NCI-H446 (cell line): ENCODE results near the gene EIPR1.

Experiments
- DNase-seq, 2 experiments: peaks; one replicate each; lab custom pipeline; 2025; lab: John Stamatoyannopoulos, UW

Gene EIPR1

GRCh38 chr2:3246928-3247714 is 130.5 kb downstream of the EIPR1 start:
- no peak for DNase-seq

GRCh38 chr2:3246406-3246805 is 131.2 kb downstream of the EIPR1 start:
- DNase-seq = no peak

GRCh38 chr2:3244486-3244885 is 133.1 kb downstream of the EIPR1 start:
- no peak for DNase-seq

- no peak for DNase-seq
These were observed 133.8 kb downstream of the EIPR1 start for GRCh38 chr2:3243804-3244203.

GRCh38 chr2:3242747-3243369 is 134.8 kb downstream of the EIPR1 start:
- DNase-seq = no peak

GRCh38 chr2:3241971-3242746 is 135.5 kb downstream of the EIPR1 start:
- no peak for DNase-seq

- DNase-seq = no peak
These were observed 138.4 kb downstream of the EIPR1 start for GRCh38 chr2:3238951-3239841.

- no peak for DNase-seq
These were observed 141.1 kb downstream of the EIPR1 start for GRCh38 chr2:3236300-3237045.

GRCh38 chr2:3233877-3234276 is 143.7 kb downstream of the EIPR1 start:
- no peak for DNase-seq

- peak in 1 of 2 experiments; percentile 11 for DNase-seq
These were observed 148.4 kb downstream of the EIPR1 start for GRCh38 chr2:3229221-3229620.

- no peak for DNase-seq
These were observed 152.9 kb downstream of the EIPR1 start for GRCh38 chr2:3224681-3225080.

- DNase-seq = no peak
These were observed 154.3 kb downstream of the EIPR1 start for GRCh38 chr2:3223080-3223923.

- no peak for DNase-seq
These were observed 155.0 kb downstream of the EIPR1 start for GRCh38 chr2:3222636-3223035.

GRCh38 chr2:3219536-3219935 is 158.1 kb downstream of the EIPR1 start:
- no peak for DNase-seq

- DNase-seq = no peak
These were observed 160.0 kb downstream of the EIPR1 start for GRCh38 chr2:3217646-3218045.

GRCh38 chr2:3216841-3217495 is 160.7 kb downstream of the EIPR1 start:
- no peak for DNase-seq

GRCh38 chr2:3214806-3215404 is 162.7 kb downstream of the EIPR1 start:
- DNase-seq = no peak

GRCh38 chr2:3214065-3214464 is 163.6 kb downstream of the EIPR1 start:
- no peak for DNase-seq

GRCh38 chr2:3212984-3213383 is 164.6 kb downstream of the EIPR1 start:
- no peak for DNase-seq
